ENCODE data around the gene PRKCI. TPM values are rescaled to one million over a fixed set of nuclear protein-coding genes. Genes with fewer than 3 reads are reported as not detected.

The PRKCI gene
- total RNA-seq, 1 experiment from 2014 or later: 39.5 TPM

GRCh38 chr3:170295586-170295985, 73.4 kb downstream of the PRKCI start:
- ChIA-PET POLR2A (ENCODE audit: unreplicated experiment) (no interaction called here), CTCF (interaction anchor here (0.6 kb wide), 1 partner anchor 61 kb away, joined by 7 read pairs; no protein-coding TSS in a partner anchor)
- TF ChIP-seq CTCF (conservative IDR thresholded peaks at IDR 0.05; ENCODE audit: low read depth, low read length) (no peak), EZH2phosphoT487 (IDR thresholded peaks at IDR 0.05; ENCODE audit: borderline replicate concordance, low read length) (no peak), EZH2 (IDR thresholded peaks at IDR 0.05; ENCODE audit: low read length, unreplicated experiment) (no peak)
- H4K20me1 ChIP-seq (ENCODE audit: low read length): no peaks in the 10 kb centered on the region
- intact Hi-C loops (cut with micrococcal nuclease): no loop called here
- peaks cover 2% of the 10 kb centered on the region; the same call in 1 of the 2 replicates for H3K36me3 ChIP-seq (ENCODE audit: low read depth, low read length)
- H3K9me2 ChIP-seq (replicated peaks; ENCODE audit: low read length): no peaks in the 10 kb centered on the region
- H3K9ac ChIP-seq (ENCODE audit: low read length): no peak overlapping the region
- H3K4me3 ChIP-seq (ENCODE audit: low read length): no peak overlapping the region
- BruUV-seq (replicated peaks): no TSS peak
- no peak overlapping the region for H3K27ac ChIP-seq (ENCODE audit: low read length)
- H3K79me2 ChIP-seq (ENCODE audit: low read length): no peaks in the 10 kb centered on the region
- no peaks in the 10 kb centered on the region for H3K27me3 ChIP-seq (ENCODE audit: low read length)
- no peak overlapping the region for H2AFZ ChIP-seq (ENCODE audit: low read length)
- DNase-seq (no peak), ATAC-seq (no peak)
- no peak overlapping the region for H3K4me2 ChIP-seq (ENCODE audit: low read length)
- H3F3A ChIP-seq (ENCODE audit: low read length, unreplicated experiment): no peaks in the 10 kb centered on the region
- H3K9me3 ChIP-seq (ENCODE audit: low read length): no peaks in the 10 kb centered on the region
- no peaks in the 10 kb centered on the region for H3K4me1 ChIP-seq (ENCODE audit: insufficient read depth, low read length)

GRCh38 chr3:170296703-170297102, 74.5 kb downstream of the PRKCI start:
- POLR2A ChIA-PET (ENCODE audit: unreplicated experiment): no interaction called here
- BruUV-seq (replicated peaks): no TSS peak
- no peak overlapping the region for H2AFZ ChIP-seq (ENCODE audit: low read length)

More at GRCh38 chr3:170296703-170297102, 74.5 kb downstream of the PRKCI start:
- TF ChIP-seq EZH2 (IDR thresholded peaks at IDR 0.05; ENCODE audit: low read length, unreplicated experiment) (no peak), EZH2phosphoT487 (IDR thresholded peaks at IDR 0.05; ENCODE audit: borderline replicate concordance, low read length) (no peak), CTCF (conservative IDR thresholded peaks at IDR 0.05; ENCODE audit: low read depth, low read length) (no peak)
- Histone ChIP-seq H3K9me3 (ENCODE audit: low read length) (no peaks in the 10 kb centered on the region), H3K4me2 (ENCODE audit: low read length) (no peak overlapping the region), H3K9me2 (replicated peaks; ENCODE audit: low read length) (no peaks in the 10 kb centered on the region), H3K79me2 (ENCODE audit: low read length) (no peaks in the 10 kb centered on the region), H3K27ac (ENCODE audit: low read length) (no peak overlapping the region), H3K4me1 (ENCODE audit: insufficient read depth, low read length) (no peaks in the 10 kb centered on the region), H3K36me3 (ENCODE audit: low read depth, low read length) (peaks cover 3% of the 10 kb centered on the region; the same call in 1 of the 2 replicates), H3K4me3 (ENCODE audit: low read length) (no peak overlapping the region), H3K9ac (ENCODE audit: low read length) (no peak overlapping the region), H4K20me1 (ENCODE audit: low read length) (no peaks in the 10 kb centered on the region), H3K27me3 (ENCODE audit: low read length) (no peaks in the 10 kb centered on the region), H3F3A (ENCODE audit: low read length, unreplicated experiment) (no peaks in the 10 kb centered on the region)
- no peak for DNase-seq
- no peak for ATAC-seq
- intact Hi-C loops (cut with micrococcal nuclease): no loop called here
- CTCF ChIA-PET: no interaction called here
